PC-9 (cell line): ENCODE results near the gene CEBPA. TPM values are rescaled to one million over a fixed set of nuclear protein-coding genes. Genes with fewer than 3 reads are reported as not detected.

Experiments
- BruUV-seq: library from RNA; stranded (reverse); fragments of 400-500 nt; replicated peaks from 2 replicates; lab custom pipeline; 2021; lab: Mats Ljungman, UMichigan
- CTCF ChIA-PET: fragments of 300-600 bp; sonication (Branson Sonifier 250); formaldehyde crosslinking; loops from one replicate; lab custom pipeline; 2022; ENCODE audit warnings: antibody characterized with exemption; lab: Charles Lee
- POLR2A ChIA-PET: fragments of 300-600 bp; sonication (Branson Sonifier 250); formaldehyde crosslinking; loops from one replicate; lab custom pipeline; 2022; ENCODE audit warnings: antibody characterized with exemption; ENCODE audit not compliant: unreplicated experiment; lab: Charles Lee
- DNase-seq, 2 experiments: peaks; one replicate each; pipeline versions ENCODE4 v3.0.0 to v3.0.0-alpha.2; 2015 to 2022; ENCODE audit warnings: mixed read lengths in 1 of 2
- H2AFZ ChIP-seq: fragments of 200-600 bp; sonication (generic); 2 replicates; pipeline ENCODE4 v1.8.1; 2017; ENCODE audit warnings: antibody characterized with exemption
- H3F3A ChIP-seq: fragments of 200-600 bp; sonication (generic); 2 replicates; pipeline ENCODE4 v1.8.1; 2017; ENCODE audit warnings: antibody characterized with exemption, mild to moderate bottlenecking, low read depth; ENCODE audit not compliant: insufficient read depth
- H3K27ac ChIP-seq: fragments of 200-600 bp; sonication (generic); 2 replicates; pipeline ENCODE4 v1.6.1; 2016; ENCODE audit warnings: mixed run types
- H3K27me3 ChIP-seq: fragments of 200-600 bp; sonication (generic); 2 replicates; pipeline ENCODE4 v1.6.1; 2016; ENCODE audit warnings: low read depth, mixed run types; ENCODE audit not compliant: insufficient read depth
- H3K36me3 ChIP-seq: fragments of 200-600 bp; sonication (generic); 2 replicates; pipeline ENCODE4 v1.6.1; 2016; ENCODE audit warnings: low read depth, mixed run types
- H3K4me1 ChIP-seq: fragments of 200-600 bp; sonication (generic); replicated peaks from 2 replicates; pipeline ENCODE4 v1.6.1; 2016; ENCODE audit warnings: mixed run types; ENCODE audit not compliant: insufficient read depth
- H3K4me2 ChIP-seq: fragments of 200-600 bp; sonication (generic); 2 replicates; pipeline ENCODE4 v1.6.1; 2017; ENCODE audit warnings: mixed run types
- H3K4me3 ChIP-seq: fragments of 200-600 bp; sonication (generic); 2 replicates; pipeline ENCODE4 v1.6.1; 2016; ENCODE audit warnings: mixed run types
- H3K79me2 ChIP-seq: fragments of 200-600 bp; sonication (generic); 2 replicates; pipeline ENCODE4 v1.6.1; 2017; ENCODE audit warnings: low read depth, mixed run types
- H3K9me2 ChIP-seq: fragments of 200-600 bp; sonication (generic); 2 replicates; pipeline ENCODE4 v1.8.1; 2017; ENCODE audit warnings: mild to moderate bottlenecking; ENCODE audit not compliant: insufficient read depth
- H3K9me3 ChIP-seq: fragments of 200-600 bp; sonication (generic); 2 replicates; pipeline ENCODE4 v1.8.1; 2016; ENCODE audit warnings: low read depth; ENCODE audit not compliant: insufficient read depth
- H4K20me1 ChIP-seq: fragments of 200-600 bp; sonication (generic); 2 replicates; pipeline ENCODE4 v1.8.1; 2017; ENCODE audit not compliant: insufficient read depth
- EZH2 ChIP-seq: fragments of 200-600 bp; sonication (generic); IDR thresholded peaks from 2 replicates; pipeline ENCODE4 v1.8.0; 2017; ENCODE audit warnings: antibody characterized with exemption, low read depth
- intact Hi-C: fragments of 100-400 bp; cut with micrococcal nuclease; formaldehyde crosslinking; loops from one replicate; pipeline ENCODE4 v1.10.0; 2022; ENCODE audit not compliant: unreplicated experiment
- total RNA-seq: library from RNA; stranded (reverse); gene quantifications from 2 replicates; pipeline ENCODE4 v1.2.3, GENCODE V29; 2021
- TF ChIP-seq, protein P1 (sequence below): fragments of 200-600 bp; sonication (generic); conservative IDR thresholded peaks from 2 replicates; pipeline ENCODE4 v1.6.1; 2017; ENCODE audit warnings: mixed run types, antibody characterized with exemption, mild to moderate bottlenecking, moderate library complexity

The CEBPA gene
- total RNA-seq, 1 experiment from 2014 or later, result 8.9 TPM

DNA sequence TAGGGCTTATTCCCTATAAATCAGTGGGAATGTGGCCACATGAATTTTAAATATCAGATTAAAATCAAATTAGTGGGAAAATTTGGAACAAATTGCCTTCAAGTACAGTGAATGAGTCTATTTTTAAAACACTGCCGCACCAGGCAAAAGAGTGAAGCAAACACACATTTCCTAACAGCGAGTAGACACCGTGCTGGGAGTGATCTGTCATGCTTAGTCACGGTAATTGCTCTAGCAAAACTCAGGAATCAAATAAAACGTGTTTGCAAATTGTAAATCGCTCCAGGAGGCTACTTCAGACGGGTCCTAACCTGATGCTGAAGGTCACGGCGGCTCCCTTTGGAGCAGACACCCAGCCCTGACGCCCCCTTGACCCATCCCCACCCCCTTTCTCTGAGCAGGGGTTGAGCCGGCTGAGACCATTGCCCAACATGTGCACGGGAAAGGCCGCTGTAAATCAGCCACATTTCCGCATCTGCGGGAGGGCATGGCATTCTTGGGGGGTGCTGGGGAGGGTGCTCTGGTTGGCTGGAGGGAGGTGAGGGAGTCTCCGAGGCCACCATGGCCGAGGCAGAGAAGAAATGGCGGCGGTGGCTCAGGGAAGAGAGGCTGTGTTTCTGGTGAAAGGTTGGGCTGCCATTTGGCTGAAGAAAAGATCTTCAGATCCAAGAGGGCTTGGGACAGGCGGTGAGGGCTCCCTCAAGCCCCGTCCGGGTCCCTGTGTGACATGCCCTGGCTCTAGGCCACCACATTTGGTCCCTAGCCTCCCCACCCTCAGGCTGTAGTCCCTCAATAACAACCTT is 8.9 kb downstream of the CEBPA start:
- H3K4me3 ChIP-seq, result peak overlapping the region; percentile 13; the same call in 1 of the 2 replicates
- DNase-seq, result peak in 1 of 2 experiments; percentile 81
- ChIA-PET POLR2A (no interaction called here), CTCF (no interaction called here)
- no peaks in the 10 kb centered on the region for H3K27me3 ChIP-seq
- H3F3A ChIP-seq, result peaks cover 15% of the 10 kb centered on the region
- no peaks in the 10 kb centered on the region for H3K79me2 ChIP-seq
- peak overlapping the region; percentile 82 for H3K27ac ChIP-seq
- H3K9me2 ChIP-seq, result no peaks in the 10 kb centered on the region
- peak overlapping the region; percentile 65 for H3K4me2 ChIP-seq
- BruUV-seq, result TSS peak; percentile 17
- no peaks in the 10 kb centered on the region for H3K36me3 ChIP-seq
- 0 out of 2 replicates have a peak, but pooled peaks cover 7% of the 10 kb centered on the region for H3K9me3 ChIP-seq
- peaks cover 58% of the 10 kb centered on the region for H3K4me1 ChIP-seq
- no peaks in the 10 kb centered on the region for H4K20me1 ChIP-seq
- intact Hi-C loops, result loop anchor here (10.0 kb wide), 1 partner anchor 919 kb away; no protein-coding TSS in a partner anchor
- TF ChIP-seq EZH2, result no peak
- TF ChIP-seq, protein P1, sequence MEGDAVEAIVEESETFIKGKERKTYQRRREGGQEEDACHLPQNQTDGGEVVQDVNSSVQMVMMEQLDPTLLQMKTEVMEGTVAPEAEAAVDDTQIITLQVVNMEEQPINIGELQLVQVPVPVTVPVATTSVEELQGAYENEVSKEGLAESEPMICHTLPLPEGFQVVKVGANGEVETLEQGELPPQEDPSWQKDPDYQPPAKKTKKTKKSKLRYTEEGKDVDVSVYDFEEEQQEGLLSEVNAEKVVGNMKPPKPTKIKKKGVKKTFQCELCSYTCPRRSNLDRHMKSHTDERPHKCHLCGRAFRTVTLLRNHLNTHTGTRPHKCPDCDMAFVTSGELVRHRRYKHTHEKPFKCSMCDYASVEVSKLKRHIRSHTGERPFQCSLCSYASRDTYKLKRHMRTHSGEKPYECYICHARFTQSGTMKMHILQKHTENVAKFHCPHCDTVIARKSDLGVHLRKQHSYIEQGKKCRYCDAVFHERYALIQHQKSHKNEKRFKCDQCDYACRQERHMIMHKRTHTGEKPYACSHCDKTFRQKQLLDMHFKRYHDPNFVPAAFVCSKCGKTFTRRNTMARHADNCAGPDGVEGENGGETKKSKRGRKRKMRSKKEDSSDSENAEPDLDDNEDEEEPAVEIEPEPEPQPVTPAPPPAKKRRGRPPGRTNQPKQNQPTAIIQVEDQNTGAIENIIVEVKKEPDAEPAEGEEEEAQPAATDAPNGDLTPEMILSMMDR, result no peak
- peak overlapping the region; percentile 75 for H2AFZ ChIP-seq

GRCh38 chr19:33292595-33293254 is 9.6 kb downstream of the CEBPA start:
- Histone ChIP-seq H3K27me3 (no peaks in the 10 kb centered on the region), H2AFZ (peak overlapping the region; percentile 75; the same call in 1 of the 2 replicates), H3F3A (peaks cover 15% of the 10 kb centered on the region), H3K4me2 (peak overlapping the region; percentile 65), H3K27ac (peak overlapping the region; percentile 82), H3K79me2 (no peaks in the 10 kb centered on the region), H3K4me1 (peaks cover 52% of the 10 kb centered on the region), H3K9me3 (0 out of 2 replicates have a peak, but pooled peaks cover 7% of the 10 kb centered on the region), H4K20me1 (no peaks in the 10 kb centered on the region), H3K36me3 (no peaks in the 10 kb centered on the region), H3K4me3 (no peak overlapping the region), H3K9me2 (no peaks in the 10 kb centered on the region)
- DNase-seq, result no peak
- CTCF ChIA-PET, result interaction anchor here (0.7 kb wide), 1 partner anchor 312 kb away, joined by 4 read pairs; no protein-coding TSS in a partner anchor
- intact Hi-C loops, result loop anchor here (10.0 kb wide), 1 partner anchor 918 kb away; no protein-coding TSS in a partner anchor
- no peak for TF ChIP-seq EZH2
- TF ChIP-seq, protein P1, result no peak
- no TSS peak for BruUV-seq
- POLR2A ChIA-PET, result no interaction called here
